ENCODE data around the gene NUCKS1.

The NUCKS1 gene

GRCh38 chr1:205687242-205687641 lies 62.7 kb downstream of the NUCKS1 start:
- no peak for TF ChIP-seq ISL1 (CRISPR knock-in tag; IDR thresholded peaks at IDR 0.05)
- TF ChIP-seq, protein P1, sequence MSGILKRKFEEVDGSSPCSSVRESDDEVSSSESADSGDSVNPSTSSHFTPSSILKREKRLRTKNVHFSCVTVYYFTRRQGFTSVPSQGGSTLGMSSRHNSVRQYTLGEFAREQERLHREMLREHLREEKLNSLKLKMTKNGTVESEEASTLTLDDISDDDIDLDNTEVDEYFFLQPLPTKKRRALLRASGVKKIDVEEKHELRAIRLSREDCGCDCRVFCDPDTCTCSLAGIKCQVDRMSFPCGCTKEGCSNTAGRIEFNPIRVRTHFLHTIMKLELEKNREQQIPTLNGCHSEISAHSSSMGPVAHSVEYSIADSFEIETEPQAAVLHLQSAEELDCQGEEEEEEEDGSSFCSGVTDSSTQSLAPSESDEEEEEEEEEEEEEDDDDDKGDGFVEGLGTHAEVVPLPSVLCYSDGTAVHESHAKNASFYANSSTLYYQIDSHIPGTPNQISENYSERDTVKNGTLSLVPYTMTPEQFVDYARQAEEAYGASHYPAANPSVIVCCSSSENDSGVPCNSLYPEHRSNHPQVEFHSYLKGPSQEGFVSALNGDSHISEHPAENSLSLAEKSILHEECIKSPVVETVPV (CRISPR knock-in tag; IDR thresholded peaks at IDR 0.05) = no peak
- TF ChIP-seq SNAI2 (CRISPR knock-in tag; IDR thresholded peaks at IDR 0.05) = no peak
- TF ChIP-seq CSDC2 (CRISPR knock-in tag; IDR thresholded peaks at IDR 0.05) = no peak
- TF ChIP-seq BACH2 (CRISPR knock-in tag; IDR thresholded peaks at IDR 0.05; ENCODE audit: borderline replicate concordance) = no peak
- TF ChIP-seq ZFP30 (CRISPR knock-in tag; IDR thresholded peaks at IDR 0.05) = no peak
- TF ChIP-seq ZNF70 (CRISPR knock-in tag; IDR thresholded peaks at IDR 0.05) = no peak
- TF ChIP-seq GLIS3 (CRISPR knock-in tag; IDR thresholded peaks at IDR 0.05) = no peak
- ATAC-seq = no peak

- no peak for TF ChIP-seq ISL1 (CRISPR knock-in tag; IDR thresholded peaks at IDR 0.05)
- no peak for TF ChIP-seq CSDC2 (CRISPR knock-in tag; IDR thresholded peaks at IDR 0.05)
- TF ChIP-seq BACH2 (CRISPR knock-in tag; IDR thresholded peaks at IDR 0.05; ENCODE audit: borderline replicate concordance) = no peak
- no peak for TF ChIP-seq ARNTL (CRISPR knock-in tag; IDR thresholded peaks at IDR 0.05; ENCODE audit: borderline replicate concordance, low read depth)
- no peak for TF ChIP-seq ZNF70 (CRISPR knock-in tag; IDR thresholded peaks at IDR 0.05)
- TF ChIP-seq, protein P2, sequence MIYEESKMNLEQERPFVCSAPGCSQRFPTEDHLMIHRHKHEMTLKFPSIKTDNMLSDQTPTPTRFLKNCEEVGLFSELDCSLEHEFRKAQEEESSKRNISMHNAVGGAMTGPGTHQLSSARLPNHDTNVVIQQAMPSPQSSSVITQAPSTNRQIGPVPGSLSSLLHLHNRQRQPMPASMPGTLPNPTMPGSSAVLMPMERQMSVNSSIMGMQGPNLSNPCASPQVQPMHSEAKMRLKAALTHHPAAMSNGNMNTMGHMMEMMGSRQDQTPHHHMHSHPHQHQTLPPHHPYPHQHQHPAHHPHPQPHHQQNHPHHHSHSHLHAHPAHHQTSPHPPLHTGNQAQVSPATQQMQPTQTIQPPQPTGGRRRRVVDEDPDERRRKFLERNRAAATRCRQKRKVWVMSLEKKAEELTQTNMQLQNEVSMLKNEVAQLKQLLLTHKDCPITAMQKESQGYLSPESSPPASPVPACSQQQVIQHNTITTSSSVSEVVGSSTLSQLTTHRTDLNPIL (CRISPR knock-in tag; IDR thresholded peaks at IDR 0.05; ENCODE audit: low read depth) = no peak
- TF ChIP-seq ZNF8 (CRISPR knock-in tag; IDR thresholded peaks at IDR 0.05) = no peak
- TF ChIP-seq ESRRG (CRISPR knock-in tag; IDR thresholded peaks at IDR 0.05) = no peak
- no peak for TF ChIP-seq RARB (CRISPR knock-in tag; IDR thresholded peaks at IDR 0.05)
- TF ChIP-seq GLIS3 (CRISPR knock-in tag; IDR thresholded peaks at IDR 0.05) = no peak
- no peak for TF ChIP-seq PATZ1 (CRISPR knock-in tag; IDR thresholded peaks at IDR 0.05; ENCODE audit: borderline replicate concordance)
- no peak for TF ChIP-seq OSR1 (CRISPR knock-in tag; IDR thresholded peaks at IDR 0.05)
- TF ChIP-seq ZFP3 (CRISPR knock-in tag; IDR thresholded peaks at IDR 0.05) = no peak
- TF ChIP-seq PPARA (CRISPR knock-in tag; IDR thresholded peaks at IDR 0.05; ENCODE audit: borderline replicate concordance) = no peak
- TF ChIP-seq ZFP30 (CRISPR knock-in tag; IDR thresholded peaks at IDR 0.05) = no peak
- TF ChIP-seq ZNF565 (CRISPR knock-in tag; conservative IDR thresholded peaks at IDR 0.05; ENCODE audit: low read depth) = no peak
- ATAC-seq = no peak
Observed at GRCh38 chr1:205681364-205681763, 68.6 kb downstream of the NUCKS1 start.

DNA sequence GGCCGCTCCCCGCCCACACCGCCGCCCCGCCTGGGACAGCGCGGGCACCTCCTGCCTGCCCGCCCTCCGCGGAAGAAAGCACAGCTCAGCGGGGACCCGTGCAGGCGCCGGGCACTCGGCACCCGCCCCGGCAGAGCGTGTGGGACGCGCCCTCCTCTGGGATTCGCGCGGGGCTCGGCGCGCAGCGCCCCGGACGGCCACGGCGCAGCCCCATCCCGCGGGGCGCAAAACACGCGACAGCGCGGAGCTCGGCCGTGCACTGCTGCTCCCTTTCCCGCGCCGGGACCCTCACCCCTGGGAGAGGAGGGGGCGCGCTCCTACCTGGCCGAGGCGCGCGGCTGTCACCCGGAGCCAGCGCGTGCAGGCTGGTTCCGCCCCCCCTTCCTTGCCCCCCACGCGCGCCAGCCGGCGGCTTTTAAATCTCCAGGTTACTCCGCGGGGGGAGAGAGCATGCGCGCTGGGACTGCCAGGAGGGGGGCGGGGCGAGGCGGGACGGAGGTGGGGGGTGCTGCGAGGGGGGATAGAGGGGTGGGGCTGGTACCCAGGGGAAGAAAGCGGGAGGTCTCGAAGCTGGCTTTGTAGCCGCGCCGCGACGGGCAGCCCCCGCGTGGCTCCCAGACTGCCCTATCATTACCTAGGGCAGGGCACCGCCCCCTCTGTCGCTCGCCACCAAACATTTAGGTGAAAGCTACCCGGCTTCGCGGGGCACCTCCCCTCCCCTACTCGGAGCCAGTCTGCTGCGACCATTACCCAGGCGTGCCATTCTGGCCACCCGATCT lies 69.7 kb downstream of the NUCKS1 start, which contains the start of gene SLC45A3:
SLC45A3 (minus strand) TSS at position 437 of the 779 bp plus-strand sequence. CDS start 15,853 bp downstream, outside the sequence.
- TF ChIP-seq ZFP30 (CRISPR knock-in tag; IDR thresholded peaks at IDR 0.05) = no peak
- TF ChIP-seq, protein P3, sequence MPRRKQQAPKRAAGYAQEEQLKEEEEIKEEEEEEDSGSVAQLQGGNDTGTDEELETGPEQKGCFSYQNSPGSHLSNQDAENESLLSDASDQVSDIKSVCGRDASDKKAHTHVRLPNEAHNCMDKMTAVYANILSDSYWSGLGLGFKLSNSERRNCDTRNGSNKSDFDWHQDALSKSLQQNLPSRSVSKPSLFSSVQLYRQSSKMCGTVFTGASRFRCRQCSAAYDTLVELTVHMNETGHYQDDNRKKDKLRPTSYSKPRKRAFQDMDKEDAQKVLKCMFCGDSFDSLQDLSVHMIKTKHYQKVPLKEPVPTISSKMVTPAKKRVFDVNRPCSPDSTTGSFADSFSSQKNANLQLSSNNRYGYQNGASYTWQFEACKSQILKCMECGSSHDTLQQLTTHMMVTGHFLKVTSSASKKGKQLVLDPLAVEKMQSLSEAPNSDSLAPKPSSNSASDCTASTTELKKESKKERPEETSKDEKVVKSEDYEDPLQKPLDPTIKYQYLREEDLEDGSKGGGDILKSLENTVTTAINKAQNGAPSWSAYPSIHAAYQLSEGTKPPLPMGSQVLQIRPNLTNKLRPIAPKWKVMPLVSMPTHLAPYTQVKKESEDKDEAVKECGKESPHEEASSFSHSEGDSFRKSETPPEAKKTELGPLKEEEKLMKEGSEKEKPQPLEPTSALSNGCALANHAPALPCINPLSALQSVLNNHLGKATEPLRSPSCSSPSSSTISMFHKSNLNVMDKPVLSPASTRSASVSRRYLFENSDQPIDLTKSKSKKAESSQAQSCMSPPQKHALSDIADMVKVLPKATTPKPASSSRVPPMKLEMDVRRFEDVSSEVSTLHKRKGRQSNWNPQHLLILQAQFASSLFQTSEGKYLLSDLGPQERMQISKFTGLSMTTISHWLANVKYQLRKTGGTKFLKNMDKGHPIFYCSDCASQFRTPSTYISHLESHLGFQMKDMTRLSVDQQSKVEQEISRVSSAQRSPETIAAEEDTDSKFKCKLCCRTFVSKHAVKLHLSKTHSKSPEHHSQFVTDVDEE (CRISPR knock-in tag; IDR thresholded peaks at IDR 0.05) = no peak
- TF ChIP-seq PATZ1 (CRISPR knock-in tag; IDR thresholded peaks at IDR 0.05; ENCODE audit: borderline replicate concordance) = no peak
- TF ChIP-seq, protein P1 (CRISPR knock-in tag; IDR thresholded peaks at IDR 0.05) = no peak
- TF ChIP-seq, protein P2 (CRISPR knock-in tag; IDR thresholded peaks at IDR 0.05; ENCODE audit: low read depth) = no peak
- TF ChIP-seq OSR1 (CRISPR knock-in tag; IDR thresholded peaks at IDR 0.05) = no peak
- TF ChIP-seq TCF4 (CRISPR knock-in tag; IDR thresholded peaks at IDR 0.05; ENCODE audit: borderline replicate concordance) = no peak
- TF ChIP-seq ESRRG (CRISPR knock-in tag; IDR thresholded peaks at IDR 0.05) = no peak
- no peak for TF ChIP-seq ZNF8 (CRISPR knock-in tag; IDR thresholded peaks at IDR 0.05)
- ATAC-seq = peak; percentile 73
